Activated T-helper 1 cell treated with anti-CD3 and anti-CD28 coated beads, Interleukin-12 subunit alpha, Interleukin-12 subunit beta, Interleukin-2, Interleukin-4 antibody, amounts not matched to agents 30 ng/mL and 10 ng/mL and 1 ng/mL, durations not matched to agents 14 hours and 24 hours and 36 hours (primary cell): ENCODE measurements around the gene ASB10. TPM values are rescaled to one million over a fixed set of nuclear protein-coding genes. Genes with fewer than 3 reads are reported as not detected.

Source experiments
- DNase-seq: peaks from one replicate; pipeline ENCODE4 v3.0.0; 2021; ENCODE audit warnings: low spot score
- H3K27ac Mint-ChIP-seq: one replicate; pipeline ENCODE4 v1.8.0; 2021; ENCODE audit warnings: mild to moderate bottlenecking, mixed read lengths
- H3K27me3 Mint-ChIP-seq: one replicate; pipeline ENCODE4 v1.8.0; 2022; ENCODE audit warnings: mild to moderate bottlenecking, moderate library complexity, mixed read lengths; ENCODE audit not compliant: insufficient read depth
- H3K36me3 Mint-ChIP-seq: one replicate; pipeline ENCODE4 v1.8.0; 2021; ENCODE audit warnings: low read depth, mixed read lengths
- H3K4me1 Mint-ChIP-seq: one replicate; pipeline ENCODE4 v1.8.0; 2021; ENCODE audit warnings: low read depth, mixed read lengths
- H3K4me3 Mint-ChIP-seq: one replicate; pipeline ENCODE4 v1.8.0; 2021; ENCODE audit warnings: mild to moderate bottlenecking, moderate library complexity, mixed read lengths
- H3K9me3 Mint-ChIP-seq: one replicate; pipeline ENCODE4 v1.8.0; 2021; ENCODE audit warnings: mixed read lengths
- intact Hi-C: fragments of 100-400 bp; cut with micrococcal nuclease; formaldehyde crosslinking; loops from one replicate; pipeline ENCODE4 v1.15.1; 2024
- total RNA-seq: library from RNA; stranded (reverse); gene quantifications from 2 replicates; pipeline ENCODE4 v1.2.3, GENCODE V29; 2022

The ASB10 gene
- total RNA-seq, 1 donor from 2014 or later, result not detected

- H3K9me3 Mint-ChIP-seq, result no peaks in the 10 kb centered on the region
- no peak for DNase-seq
- peaks cover 13% of the 10 kb centered on the region for H3K27me3 Mint-ChIP-seq
- no peak overlapping the region for H3K27ac Mint-ChIP-seq
- intact Hi-C loops, result no loop called here
- no peaks in the 10 kb centered on the region for H3K4me1 Mint-ChIP-seq
- H3K36me3 Mint-ChIP-seq, result no peaks in the 10 kb centered on the region
- H3K4me3 Mint-ChIP-seq, result no peak overlapping the region
Measured at GRCh38 chr7:151191544-151191943, 4.5 kb upstream of the ASB10 start.

GRCh38 chr7:151189038-151189437 lies 2.0 kb upstream of the ASB10 start:
- Mint-ChIP-seq H3K4me1 (no peaks in the 10 kb centered on the region), H3K27ac (no peak overlapping the region), H3K27me3 (peaks cover 7% of the 10 kb centered on the region), H3K9me3 (no peaks in the 10 kb centered on the region), H3K36me3 (no peaks in the 10 kb centered on the region), H3K4me3 (no peak overlapping the region)
- intact Hi-C loops, result no loop called here
- no peak for DNase-seq

- DNase-seq, result no peak
- Mint-ChIP-seq H3K27me3 (peaks cover 7% of the 10 kb centered on the region), H3K9me3 (no peaks in the 10 kb centered on the region), H3K36me3 (no peaks in the 10 kb centered on the region), H3K4me1 (no peaks in the 10 kb centered on the region), H3K27ac (no peak overlapping the region), H3K4me3 (no peak overlapping the region)
- intact Hi-C loops, result no loop called here
Measured at GRCh38 chr7:151188252-151188542, 1.1 kb upstream of the ASB10 start.

- Mint-ChIP-seq H3K4me3 (no peak overlapping the region), H3K27me3 (peaks cover 7% of the 10 kb centered on the region), H3K9me3 (no peaks in the 10 kb centered on the region), H3K36me3 (no peaks in the 10 kb centered on the region), H3K4me1 (no peaks in the 10 kb centered on the region), H3K27ac (no peak overlapping the region)
- DNase-seq, result no peak
- intact Hi-C loops, result no loop called here
Measured at GRCh38 chr7:151187409-151188251, 580 bp upstream of the ASB10 start.

- DNase-seq, result no peak
- Mint-ChIP-seq H3K36me3 (no peaks in the 10 kb centered on the region), H3K4me3 (no peak overlapping the region), H3K27me3 (peaks cover 7% of the 10 kb centered on the region), H3K4me1 (no peaks in the 10 kb centered on the region), H3K9me3 (no peaks in the 10 kb centered on the region), H3K27ac (no peak overlapping the region)
- intact Hi-C loops, result no loop called here
Measured at GRCh38 chr7:151185762-151186639, 1.0 kb downstream of the ASB10 start.

GRCh38 chr7:151181011-151181431 lies 6.0 kb downstream of the ASB10 start:
- no peak for DNase-seq
- no peaks in the 10 kb centered on the region for H3K9me3 Mint-ChIP-seq
- H3K27me3 Mint-ChIP-seq, result peaks cover 7% of the 10 kb centered on the region
- no peak overlapping the region for H3K27ac Mint-ChIP-seq
- H3K4me1 Mint-ChIP-seq, result no peaks in the 10 kb centered on the region
- no peak overlapping the region for H3K4me3 Mint-ChIP-seq
- H3K36me3 Mint-ChIP-seq, result no peaks in the 10 kb centered on the region
- intact Hi-C loops, result no loop called here

GRCh38 chr7:151179946-151180345 lies 7.1 kb downstream of the ASB10 start:
- intact Hi-C loops, result no loop called here
- Mint-ChIP-seq H3K4me3 (no peak overlapping the region), H3K27me3 (peaks cover 7% of the 10 kb centered on the region), H3K4me1 (no peaks in the 10 kb centered on the region), H3K9me3 (no peaks in the 10 kb centered on the region), H3K27ac (no peak overlapping the region), H3K36me3 (no peaks in the 10 kb centered on the region)
- DNase-seq, result no peak

GRCh38 chr7:151179287-151179860 lies 7.7 kb downstream of the ASB10 start:
- Mint-ChIP-seq H3K36me3 (no peaks in the 10 kb centered on the region), H3K4me3 (no peak overlapping the region), H3K27me3 (peaks cover 7% of the 10 kb centered on the region), H3K27ac (no peak overlapping the region), H3K4me1 (no peaks in the 10 kb centered on the region), H3K9me3 (no peaks in the 10 kb centered on the region)
- no peak for DNase-seq
- intact Hi-C loops, result no loop called here

GRCh38 chr7:151178831-151179230 lies 8.2 kb downstream of the ASB10 start:
- H3K4me1 Mint-ChIP-seq, result no peaks in the 10 kb centered on the region
- H3K27ac Mint-ChIP-seq, result no peak overlapping the region
- H3K9me3 Mint-ChIP-seq, result no peaks in the 10 kb centered on the region
- no peak overlapping the region for H3K4me3 Mint-ChIP-seq
- intact Hi-C loops, result no loop called here
- H3K27me3 Mint-ChIP-seq, result peaks cover 7% of the 10 kb centered on the region
- H3K36me3 Mint-ChIP-seq, result no peaks in the 10 kb centered on the region
- DNase-seq, result no peak

GRCh38 chr7:151178236-151178635 lies 8.8 kb downstream of the ASB10 start:
- Mint-ChIP-seq H3K36me3 (no peaks in the 10 kb centered on the region), H3K27me3 (peaks cover 11% of the 10 kb centered on the region), H3K9me3 (no peaks in the 10 kb centered on the region), H3K4me1 (no peaks in the 10 kb centered on the region), H3K27ac (no peak overlapping the region), H3K4me3 (no peak overlapping the region)
- intact Hi-C loops, result no loop called here
- DNase-seq, result no peak

GRCh38 chr7:151177310-151177709 lies 9.7 kb downstream of the ASB10 start:
- no peaks in the 10 kb centered on the region for H3K4me1 Mint-ChIP-seq
- no peak for DNase-seq
- peaks cover 16% of the 10 kb centered on the region for H3K27me3 Mint-ChIP-seq
- intact Hi-C loops, result no loop called here
- H3K4me3 Mint-ChIP-seq, result no peak overlapping the region
- no peaks in the 10 kb centered on the region for H3K9me3 Mint-ChIP-seq
- H3K27ac Mint-ChIP-seq, result no peak overlapping the region
- H3K36me3 Mint-ChIP-seq, result no peaks in the 10 kb centered on the region

GRCh38 chr7:151176401-151176800 lies 10.6 kb downstream of the ASB10 start:
- intact Hi-C loops, result no loop called here
- H3K4me1 Mint-ChIP-seq, result no peaks in the 10 kb centered on the region
- H3K4me3 Mint-ChIP-seq, result no peak overlapping the region
- no peaks in the 10 kb centered on the region for H3K36me3 Mint-ChIP-seq
- DNase-seq, result no peak
- H3K9me3 Mint-ChIP-seq, result no peaks in the 10 kb centered on the region
- H3K27ac Mint-ChIP-seq, result no peak overlapping the region
- H3K27me3 Mint-ChIP-seq, result peaks cover 22% of the 10 kb centered on the region

- Mint-ChIP-seq H3K4me1 (no peaks in the 10 kb centered on the region), H3K27ac (no peak overlapping the region), H3K36me3 (no peaks in the 10 kb centered on the region), H3K9me3 (no peaks in the 10 kb centered on the region), H3K4me3 (no peak overlapping the region), H3K27me3 (peaks cover 26% of the 10 kb centered on the region)
- no peak for DNase-seq
- intact Hi-C loops, result no loop called here
Measured at GRCh38 chr7:151175793-151176311, 11.2 kb downstream of the ASB10 start.
